Fibroblast of peridontal ligament (primary cell): Measurements from ENCODE around the gene ASMTL.
"Not testable (repeated sequence)": the region's sequence is repeated elsewhere in the genome, so short reads cannot be mapped to it uniquely, and the experiment has no call there.

Source experiments
- DNase-seq: peaks from one replicate; pipeline ENCODE4 v3.0.0-alpha.2; 2010; ENCODE audit errors: extremely low read depth

Gene ASMTL

DNA sequence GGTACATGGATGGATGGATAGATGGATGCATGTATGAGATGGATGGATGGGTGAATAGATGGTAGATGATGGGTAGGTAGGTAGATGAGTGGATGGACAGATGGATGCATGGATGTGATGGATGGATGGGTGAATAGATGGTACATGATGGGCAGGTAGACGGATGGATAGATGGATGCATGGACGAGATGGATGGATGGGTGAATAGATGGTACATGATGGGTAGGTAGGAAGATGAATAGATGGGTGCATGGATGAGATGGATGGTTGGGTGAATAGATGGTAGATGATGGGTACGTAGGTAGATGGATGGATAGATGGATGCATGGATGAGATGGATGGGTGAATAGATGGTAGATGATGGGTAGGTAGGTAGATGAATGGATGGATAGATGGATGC, 48.8 kb downstream of the ASMTL start:
- not testable (repeated sequence) for DNase-seq

DNA sequence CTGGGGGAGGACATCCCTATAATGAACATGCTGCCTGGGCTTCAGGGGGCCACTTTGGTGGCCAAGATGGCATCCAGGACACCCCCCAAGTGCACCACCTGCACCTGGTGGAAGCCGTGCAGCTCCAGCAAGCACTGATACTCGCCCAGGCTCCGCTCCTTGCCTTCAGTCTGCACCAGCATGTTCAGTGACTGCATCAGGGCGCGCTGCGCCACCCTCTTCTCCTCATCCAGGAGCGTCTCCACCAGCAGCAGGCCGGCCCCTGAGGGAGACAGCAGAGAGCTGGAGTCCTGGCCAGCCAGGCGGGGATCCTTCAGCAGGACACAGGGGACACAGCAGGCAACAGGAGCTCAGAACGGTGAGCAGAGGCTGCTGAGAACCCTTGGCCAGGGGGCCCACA, 49.5 kb downstream of the ASMTL start:
- DNase-seq: no peak

DNA sequence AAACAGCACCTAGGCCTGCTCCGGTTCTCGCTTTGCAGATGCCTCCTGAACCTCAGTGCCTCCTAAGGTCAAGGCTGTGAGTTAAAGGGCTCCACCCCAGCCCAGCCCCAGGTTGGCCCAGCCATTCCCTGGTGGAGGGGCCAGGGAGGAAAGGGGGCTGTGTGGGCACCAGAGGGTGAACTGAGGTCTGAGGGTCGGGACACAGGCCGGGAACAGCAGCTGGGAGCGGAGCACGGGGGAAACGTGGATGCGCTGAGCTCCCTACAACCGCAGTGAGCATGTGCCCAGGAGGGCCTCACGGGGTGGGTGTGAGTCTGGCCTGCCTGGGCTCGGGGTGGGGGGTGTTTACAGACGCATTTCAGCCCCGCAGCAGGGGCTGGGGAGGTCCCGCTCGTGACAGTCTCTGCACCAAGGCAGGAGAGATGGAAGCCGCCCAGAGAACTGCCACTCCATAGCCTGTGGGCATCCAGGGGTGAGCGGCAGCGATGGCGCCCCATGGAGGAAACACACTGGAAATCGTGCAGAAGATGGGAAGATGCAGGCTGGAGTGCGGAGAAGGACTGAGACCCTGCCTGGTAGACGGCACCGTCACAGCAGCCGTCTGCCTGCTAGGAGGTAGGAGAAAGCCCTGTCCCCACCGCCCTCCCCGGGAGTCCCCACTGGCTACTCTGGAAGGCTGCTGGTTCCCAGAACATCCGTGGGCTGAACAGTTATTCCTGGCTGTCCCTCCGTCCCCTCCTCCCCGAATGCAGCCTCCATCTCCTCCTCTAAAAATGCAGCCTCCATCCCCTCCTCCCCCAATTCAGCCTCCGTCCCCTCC, 50.9 kb downstream of the ASMTL start:
- DNase-seq: no peak

DNA sequence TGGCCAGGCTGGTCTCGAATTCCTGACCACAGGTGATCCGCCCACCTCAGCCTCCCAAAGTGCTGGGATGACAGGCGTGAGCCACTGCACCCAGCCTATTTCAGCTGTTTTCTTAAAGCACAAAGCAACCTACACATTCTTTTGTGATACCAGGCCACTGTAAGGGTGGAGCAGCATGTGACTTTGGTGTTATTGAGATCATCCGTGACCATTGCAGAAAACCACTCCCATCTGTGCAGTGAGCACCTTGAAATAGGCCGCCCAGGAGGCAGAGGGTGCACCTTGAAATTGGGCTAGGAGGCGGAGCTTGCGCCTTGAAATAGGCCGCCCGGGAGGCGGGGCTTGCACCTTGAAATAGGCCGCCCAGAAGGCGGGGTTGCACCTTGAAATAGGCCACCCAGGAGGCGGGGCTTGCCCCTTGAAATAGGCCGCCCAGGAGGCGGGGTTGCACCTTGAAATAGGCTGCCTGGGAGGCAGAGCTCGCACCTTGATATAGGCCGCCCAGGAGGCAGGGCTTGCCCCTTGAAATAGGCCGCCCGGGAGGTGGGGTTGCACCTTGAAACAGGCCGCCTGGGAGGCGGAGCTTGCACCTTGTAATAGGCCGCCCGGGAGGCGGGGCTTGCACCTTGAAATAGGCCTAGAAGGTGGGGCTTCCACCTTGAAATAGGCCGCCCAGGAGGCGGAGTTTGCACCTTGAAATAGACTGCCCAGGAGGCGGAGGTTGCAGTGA, 51.8 kb downstream of the ASMTL start:
- DNase-seq: no peak

DNA sequence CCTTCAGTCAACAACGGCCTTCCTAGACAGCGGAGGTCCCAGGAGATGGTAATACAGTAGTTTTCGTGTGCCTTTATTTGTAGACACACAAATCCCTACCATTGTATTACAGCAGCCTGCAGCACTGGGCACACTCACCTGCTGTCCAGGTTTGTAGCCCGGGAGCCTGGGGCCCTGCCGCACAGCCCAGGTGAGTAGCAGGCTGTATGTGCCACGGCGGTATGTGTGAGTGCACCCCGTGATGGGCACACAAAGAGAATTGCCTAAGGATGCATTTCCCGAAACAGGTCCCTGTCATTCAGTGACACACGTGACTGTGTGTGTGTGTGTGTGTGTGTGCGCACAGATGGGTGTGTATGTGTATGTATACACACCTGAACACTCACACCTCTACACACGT, 52.7 kb downstream of the ASMTL start:
- no peak for DNase-seq

DNA sequence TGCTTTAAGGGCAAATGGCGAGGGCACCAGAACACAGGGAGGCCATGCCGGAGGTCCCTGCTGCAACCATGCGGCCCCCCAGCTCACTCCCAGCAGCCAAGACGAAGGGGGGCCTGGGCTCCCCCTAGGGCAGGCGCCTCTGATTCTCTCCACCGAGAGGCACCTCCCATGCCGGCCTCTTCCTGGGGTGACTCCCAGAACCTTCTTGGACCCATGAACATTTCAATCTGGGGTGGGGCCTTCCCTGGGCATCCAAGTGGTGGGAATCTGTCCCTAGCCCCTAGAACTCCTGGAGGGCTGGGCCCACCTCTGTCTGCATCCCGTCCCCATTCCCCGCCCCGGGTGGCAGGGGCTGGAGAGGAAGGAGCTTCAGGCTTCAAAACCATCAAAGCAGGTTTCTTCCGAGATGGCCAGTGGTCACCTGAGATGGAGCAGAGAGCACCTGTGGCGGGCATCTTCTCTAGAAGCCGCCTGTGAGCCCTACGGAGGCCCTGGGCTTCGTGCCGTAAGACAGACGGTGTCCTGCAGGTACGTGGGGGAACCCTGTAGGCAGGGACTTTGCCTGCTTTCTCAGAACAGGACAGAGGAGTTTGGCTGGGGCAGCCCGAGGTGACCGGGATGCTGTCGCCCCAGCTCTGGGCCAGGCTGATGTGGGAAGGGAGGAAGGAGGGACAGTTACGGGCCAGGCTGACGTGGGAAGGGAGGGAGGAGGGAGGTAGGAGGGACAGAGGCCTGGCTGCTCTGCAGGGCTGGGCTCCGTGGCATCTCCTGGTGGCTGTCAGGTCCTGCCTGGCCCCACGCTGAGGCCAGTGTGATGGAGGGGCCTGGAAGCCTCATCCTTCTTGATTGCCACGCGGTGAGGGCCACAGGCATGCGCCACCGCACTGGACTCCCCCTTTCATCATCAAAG, 54.0 kb downstream of the ASMTL start:
- no peak for DNase-seq

DNA sequence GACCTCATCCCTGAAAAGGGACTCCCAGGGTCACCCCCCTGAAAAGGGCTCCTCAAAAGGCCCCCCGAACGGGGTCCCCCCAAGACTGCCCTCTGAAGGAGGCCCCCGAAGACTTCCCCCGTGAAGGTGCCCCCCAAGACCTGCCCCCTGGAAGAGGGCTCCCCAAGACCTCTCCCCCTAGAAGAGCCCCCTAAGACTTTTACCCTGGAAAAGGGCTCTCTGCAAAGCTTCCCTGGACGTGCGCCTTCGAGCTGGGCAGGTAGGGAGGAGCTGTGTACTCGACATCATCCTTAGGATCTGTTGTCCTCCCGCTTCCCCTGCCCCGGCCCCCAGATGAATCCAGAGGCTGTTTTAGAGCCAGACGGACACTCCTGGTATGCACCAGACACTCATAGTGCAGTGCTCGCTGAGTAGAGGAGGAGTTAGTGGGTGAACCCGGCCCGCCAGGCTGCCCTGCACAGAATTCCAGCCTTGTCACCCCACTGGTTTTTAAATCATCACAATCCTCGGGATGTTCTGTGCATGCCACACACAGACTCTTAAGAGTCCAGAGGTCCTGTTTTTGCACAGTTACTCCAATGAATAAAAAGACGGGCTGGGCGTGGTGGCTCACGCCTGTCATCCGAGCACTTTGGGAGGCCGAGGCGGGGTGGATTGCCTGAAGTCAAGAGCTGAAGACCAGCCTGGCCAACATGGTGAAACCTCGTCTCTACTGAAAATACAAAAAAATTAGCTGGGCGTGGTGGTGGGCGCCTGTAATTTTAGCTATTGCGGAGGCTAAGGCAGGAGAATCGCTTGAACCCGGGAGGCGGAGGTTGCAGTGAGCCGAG, 55.1 kb downstream of the ASMTL start:
- DNase-seq: no peak

DNA sequence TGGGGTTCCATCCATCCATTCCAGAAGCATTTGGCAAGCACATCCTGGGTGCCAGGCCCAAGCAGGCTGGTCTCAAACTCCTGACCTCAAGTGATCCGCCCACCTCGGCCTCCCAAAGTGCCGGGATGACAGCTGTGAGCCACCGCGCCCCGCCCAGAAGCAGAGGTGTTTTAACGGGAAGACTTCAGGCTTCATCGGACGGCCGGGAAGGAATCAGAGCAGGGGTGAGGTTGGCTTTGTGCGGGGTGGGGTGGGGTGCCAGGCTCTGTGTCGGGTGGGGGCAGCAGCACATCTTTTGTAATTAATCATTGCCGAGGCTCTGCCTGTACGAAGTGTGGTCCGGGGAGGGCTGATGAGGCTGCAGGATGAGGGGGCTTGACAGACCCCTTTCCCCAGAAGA, 55.7 kb downstream of the ASMTL start:
- DNase-seq: no peak

DNA sequence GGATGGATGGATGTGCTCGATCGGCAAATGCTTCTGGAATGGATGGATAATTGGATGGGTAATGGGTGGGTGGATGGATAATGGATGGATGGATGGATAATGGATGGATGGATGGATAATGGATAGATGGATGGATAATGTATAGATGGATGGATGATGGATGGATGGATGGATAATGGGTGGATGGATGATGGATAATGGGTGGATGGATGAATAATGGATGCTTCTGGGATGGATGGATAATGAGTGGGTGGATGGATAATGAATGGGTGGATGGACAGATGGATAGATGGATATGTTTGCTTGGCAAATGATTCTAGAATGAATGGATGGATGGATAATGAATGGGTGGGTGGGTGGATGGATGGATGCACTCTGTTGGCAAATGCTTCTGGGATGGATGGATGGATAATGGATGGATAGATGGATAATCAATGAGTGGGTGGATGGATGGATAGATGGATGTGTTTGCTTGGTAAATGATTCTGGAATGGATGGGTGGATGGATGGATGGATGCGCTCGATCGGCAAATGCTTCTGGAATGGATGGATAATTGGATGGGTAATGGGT, 57.0 kb downstream of the ASMTL start:
- no peak for DNase-seq

DNA sequence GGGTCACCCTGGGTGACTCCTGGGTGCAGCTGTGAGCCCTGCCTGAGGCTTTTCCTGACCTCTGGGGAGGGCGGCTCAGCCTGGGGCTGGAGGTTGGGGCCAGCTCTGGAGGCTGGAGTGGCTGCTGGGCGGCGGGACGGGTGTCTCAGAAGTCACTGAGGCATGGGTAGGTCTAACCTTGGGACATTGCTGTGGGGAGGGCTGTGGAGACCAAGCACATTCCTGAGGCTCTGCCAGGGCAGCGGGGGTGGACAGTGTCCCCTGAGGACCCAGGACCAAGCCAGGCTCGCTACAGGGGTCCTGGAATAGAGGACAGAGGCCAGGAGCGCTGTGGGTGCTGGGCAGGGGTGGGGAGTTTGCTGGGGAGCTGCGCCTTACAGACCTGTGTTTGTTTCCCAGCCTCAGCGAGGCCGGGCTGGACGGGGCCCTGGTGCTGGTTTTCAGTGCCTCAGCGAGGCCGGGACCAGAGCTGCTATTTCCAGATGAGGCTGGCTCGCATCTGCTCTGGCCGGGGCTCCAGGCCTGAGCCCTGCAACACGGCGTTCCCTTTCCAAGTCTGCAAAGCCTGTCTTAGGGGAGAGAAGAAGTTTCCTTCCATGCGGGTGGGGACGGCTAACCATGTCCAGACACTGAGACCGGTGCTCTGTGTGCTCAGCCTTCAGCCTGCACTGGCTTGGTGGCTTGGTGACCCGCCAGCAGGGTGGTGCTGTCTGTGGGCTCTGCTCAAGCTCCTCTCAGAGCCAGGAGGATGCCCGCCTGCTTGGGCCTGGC, 57.8 kb downstream of the ASMTL start:
- DNase-seq: no peak

DNA sequence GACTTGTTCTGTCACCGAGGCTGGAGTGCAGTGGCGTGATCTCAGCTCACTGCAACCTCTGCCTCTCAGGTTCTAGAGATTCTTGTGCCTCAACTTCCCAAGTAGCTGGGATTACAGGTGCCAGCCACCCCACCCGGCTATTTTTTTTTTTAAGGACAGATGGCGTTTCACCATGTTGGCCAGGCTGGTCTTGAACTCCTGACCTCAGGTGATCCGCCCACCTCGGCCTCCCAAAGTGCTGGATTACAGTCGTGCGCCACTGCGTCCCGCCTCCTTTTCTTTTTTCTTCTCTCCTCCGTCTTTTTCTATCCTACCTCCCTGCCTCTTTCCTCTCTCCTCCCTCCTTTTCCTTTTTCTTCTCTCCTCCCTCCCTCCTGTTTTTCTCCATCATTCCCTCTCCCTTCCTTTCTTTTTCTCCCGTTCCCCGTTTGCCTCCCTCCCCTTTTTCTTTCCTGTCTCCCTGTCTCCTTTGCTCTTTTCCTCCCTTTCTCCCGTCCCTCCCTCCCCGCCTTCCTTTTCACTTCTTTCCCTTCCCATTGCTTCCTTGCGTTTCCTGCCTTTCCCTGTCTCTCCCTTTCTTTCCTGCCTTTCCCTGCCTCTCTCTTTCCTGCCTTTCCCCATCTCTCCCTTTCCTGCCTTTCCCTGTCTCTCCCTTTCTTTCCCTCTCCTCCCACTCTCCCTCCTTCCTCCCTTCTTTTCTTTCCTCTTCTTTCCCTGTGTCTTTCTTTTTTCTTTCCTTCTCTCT, 58.7 kb downstream of the ASMTL start:
- DNase-seq: no peak

DNA sequence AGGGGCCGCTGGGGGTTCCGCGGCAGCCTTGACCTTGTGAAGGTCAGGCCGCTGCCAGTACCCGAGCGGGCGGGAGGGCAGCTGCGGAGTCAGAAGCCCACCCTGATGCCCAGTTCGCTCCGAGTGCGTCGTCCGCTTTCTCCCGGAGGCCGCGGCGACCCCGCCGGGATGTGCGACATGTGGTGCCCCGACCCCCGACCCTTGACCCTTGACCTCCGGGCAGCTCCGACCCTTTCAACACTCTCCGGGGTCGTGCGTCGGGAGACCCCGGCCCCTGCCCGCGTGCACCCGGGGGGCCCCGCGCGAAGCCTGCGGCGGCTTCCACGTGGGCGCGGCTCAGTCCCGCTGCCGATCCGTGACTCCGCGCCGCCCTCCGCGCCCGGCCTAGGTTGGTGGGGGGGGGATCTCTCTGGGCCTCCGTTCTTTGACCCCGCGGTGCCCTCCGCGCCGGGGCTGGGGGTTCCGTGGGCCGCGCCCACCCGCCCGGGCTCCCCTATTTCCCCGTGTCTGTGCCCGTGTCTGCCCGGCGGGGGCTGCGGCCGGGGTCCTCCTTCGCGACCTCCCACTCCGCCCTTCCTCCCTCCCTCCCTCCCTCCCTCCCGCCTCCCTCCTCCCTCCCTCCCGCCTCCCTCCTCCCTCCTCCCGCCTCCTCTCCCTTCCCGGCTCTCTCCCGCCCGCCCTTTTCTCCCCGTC, 60.2 kb downstream of the ASMTL start:
- peak; percentile 54 for DNase-seq

DNA sequence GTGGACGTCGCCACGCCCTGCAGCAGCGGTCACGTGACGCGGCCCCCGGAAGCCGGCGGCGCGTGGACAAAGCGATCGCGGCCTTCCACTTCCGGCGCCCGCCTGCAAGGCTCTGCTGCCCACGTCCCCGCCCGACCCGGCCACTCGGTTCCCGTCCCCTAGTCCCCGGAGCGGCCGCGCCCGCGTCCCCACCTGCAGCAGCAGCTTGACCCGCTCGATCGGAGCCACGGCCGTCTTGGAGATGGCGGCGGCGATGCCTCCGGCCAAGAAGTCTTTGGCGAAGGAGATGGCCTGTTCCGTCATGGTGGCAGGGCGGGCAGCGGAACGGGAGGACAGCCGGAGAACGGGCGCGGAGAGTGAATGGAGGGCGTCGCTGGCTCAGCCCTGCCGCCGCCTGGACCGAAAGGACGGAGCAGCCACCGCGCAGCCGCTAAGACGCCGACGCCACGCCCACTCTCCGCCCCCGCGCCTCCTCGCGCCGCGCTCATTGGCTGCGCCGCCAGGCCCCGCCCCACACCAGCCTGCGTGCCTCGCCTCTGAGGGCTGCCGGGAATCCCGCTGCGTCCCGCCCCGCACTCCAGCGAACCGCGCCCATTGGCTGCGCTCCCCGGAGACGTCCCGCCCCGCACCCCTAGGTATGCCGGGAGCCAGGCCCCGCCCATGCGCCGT, 60.9 kb downstream of the ASMTL start, which contains the start of gene SLC25A6:
TSS of gene SLC25A6 (minus strand) at position 407 of the 669 bp plus-strand sequence. CDS start at position 303, 104 bp downstream.
- peak; percentile 95 for DNase-seq

DNA sequence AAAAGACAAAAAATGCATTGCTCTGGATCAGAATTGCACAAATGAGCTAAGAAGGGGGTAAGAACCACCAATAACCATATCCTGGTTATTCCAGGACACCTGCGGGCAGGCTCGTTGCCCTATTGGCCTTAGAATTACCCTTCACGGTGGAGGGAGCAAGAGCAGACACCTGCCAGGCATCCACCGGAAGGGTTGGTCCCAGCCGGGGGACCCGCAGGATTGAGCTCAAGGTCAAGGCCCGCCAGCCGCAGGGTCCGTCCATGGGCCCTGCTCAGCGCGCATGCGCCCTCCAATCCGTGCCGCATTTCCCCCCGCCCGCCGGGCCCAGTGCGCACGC, 61.4 kb downstream of the ASMTL start:
- no peak for DNase-seq

DNA sequence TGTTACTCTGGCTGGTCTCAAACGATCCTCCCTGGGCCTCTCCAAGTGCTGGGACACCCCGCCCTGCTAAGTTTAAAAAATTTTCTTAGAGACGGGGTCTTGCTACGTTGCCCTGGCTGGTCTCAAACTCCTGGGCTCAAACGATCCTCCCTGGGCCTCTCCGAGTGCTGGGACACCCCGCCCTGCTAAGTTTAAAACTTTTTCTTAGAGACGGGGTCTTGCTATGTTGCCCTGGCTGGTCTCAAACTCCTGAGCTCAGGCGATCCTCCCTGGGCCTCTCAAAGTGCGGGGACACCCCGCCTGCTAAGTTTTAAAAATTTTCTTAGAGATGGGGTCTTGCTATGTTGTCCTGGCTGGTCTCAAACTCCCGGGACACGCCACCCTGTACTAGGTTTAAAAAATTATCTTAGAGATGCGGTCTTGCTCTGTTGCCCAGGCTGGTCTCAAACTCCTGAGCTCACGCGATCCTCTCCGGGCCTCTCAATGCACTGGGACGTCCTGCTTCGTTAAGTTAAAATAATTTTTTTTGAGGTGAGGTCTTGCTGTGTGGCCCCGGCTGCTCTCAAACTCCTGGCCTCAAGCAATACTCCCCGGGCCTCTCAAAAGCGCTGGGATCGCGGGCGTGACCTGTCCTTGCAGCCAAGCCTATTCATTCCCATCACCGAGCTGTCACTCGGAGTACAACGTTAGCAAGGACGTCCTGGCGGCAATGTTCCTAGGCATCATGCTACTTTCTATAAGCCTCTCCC, 61.9 kb downstream of the ASMTL start:
- no peak for DNase-seq

DNA sequence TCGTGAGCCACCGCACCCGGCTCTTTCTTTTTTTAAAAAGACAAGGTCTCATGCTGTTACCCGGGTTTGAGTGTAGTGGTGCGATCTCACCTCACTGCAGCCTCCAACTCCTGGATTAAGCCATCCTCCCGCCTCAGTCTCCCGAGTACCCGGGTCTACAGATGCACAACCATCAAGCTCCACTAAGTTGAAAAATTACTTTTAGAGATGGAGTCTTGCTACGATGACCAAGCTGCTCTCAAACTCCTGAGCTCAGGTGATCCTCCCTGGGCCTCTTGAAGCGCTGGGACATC, 62.8 kb downstream of the ASMTL start:
- no peak for DNase-seq

DNA sequence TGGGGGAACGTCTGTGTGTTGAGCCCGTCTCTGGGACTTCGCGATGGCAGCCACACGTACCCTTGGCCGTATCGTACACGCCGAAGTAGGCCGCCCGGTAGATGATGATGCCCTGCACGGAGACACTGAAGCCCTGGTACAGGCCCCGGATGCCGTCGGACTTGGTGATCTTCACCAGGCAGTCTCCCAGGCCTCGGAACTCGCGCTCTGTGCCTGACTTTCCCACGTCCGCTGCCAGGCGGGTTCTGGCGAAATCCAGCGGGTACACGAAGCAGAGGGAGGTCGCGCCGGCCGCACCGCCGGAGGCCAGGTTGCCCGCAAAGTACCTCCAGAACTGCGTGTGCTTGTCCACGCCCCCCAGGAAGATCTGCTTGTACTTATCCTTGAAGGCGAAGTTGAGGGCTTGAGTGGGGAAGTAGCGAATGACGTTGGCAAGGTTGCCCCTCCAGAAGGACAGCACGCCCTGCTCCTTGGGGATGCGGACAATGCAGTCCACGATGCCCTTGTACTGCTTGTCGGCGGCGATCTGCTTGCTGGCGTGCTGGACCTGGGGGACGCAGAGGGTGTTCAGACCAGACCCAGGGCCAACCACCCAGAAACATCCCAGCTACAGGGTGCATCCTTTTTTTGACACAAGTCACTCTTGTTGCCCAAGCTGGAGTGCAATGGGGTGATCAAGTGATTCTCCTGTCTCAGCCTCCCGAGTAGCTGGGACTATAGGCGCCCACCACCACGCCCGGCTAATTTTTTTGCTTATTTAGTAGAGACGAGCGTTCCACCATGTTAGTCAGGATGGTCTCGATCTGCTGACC, 63.3 kb downstream of the ASMTL start:
- no peak for DNase-seq
